Measurements from ENCODE around the gene ZMYND12.

- TF ChIP-seq CTCF (IDR thresholded peaks at IDR 0.05) (no peak), EP300 (IDR thresholded peaks at IDR 0.05; ENCODE audit: borderline replicate concordance in 1 of 2, low read depth in 1 of 2, low read length in 1 of 2) (no peak), POLR2AphosphoS5 (IDR thresholded peaks at IDR 0.05; ENCODE audit: low read depth, low read length) (no peak), RFX5 (IDR thresholded peaks at IDR 0.05; ENCODE audit: low read length) (no peak), ELF1 (IDR thresholded peaks at IDR 0.05) (no peak), SIN3A (IDR thresholded peaks at IDR 0.05; ENCODE audit: borderline replicate concordance, low read depth, low read length) (no peak), MEF2A (IDR thresholded peaks at IDR 0.05; ENCODE audit: borderline replicate concordance, low read depth) (no peak), SMC3 (IDR thresholded peaks at IDR 0.05; ENCODE audit: low read depth, low read length) (no peak), MAX (IDR thresholded peaks at IDR 0.05; ENCODE audit: low read depth) (no peak), REST (IDR thresholded peaks at IDR 0.05; ENCODE audit: low read depth, low read length) (no peak), CHD2 (IDR thresholded peaks at IDR 0.05; ENCODE audit: low read length, partially characterized antibody) (no peak), ZBTB33 (IDR thresholded peaks at IDR 0.05; ENCODE audit: borderline replicate concordance, low read depth) (no peak)
Observed at GRCh38 chr1:42392255-42392654, 63.6 kb downstream of the ZMYND12 start.

Measured in SK-N-SH (cell line).